HepG2 (cell line): Measurements from ENCODE around the gene PAQR7. TPM values are rescaled to one million over a fixed set of nuclear protein-coding genes. Genes with fewer than 3 reads are reported as not detected.

ENCODE experiments used
- ATAC-seq: fragments of 200-7000 bp; cut with Tn5 transposase; 3 replicates; pipeline ENCODE4 v1.9.1; 2020; ENCODE audit warnings: mild to moderate bottlenecking, moderate library complexity
- BruUV-seq: library from RNA; stranded (reverse); fragments of 400-500 nt; replicated peaks from 2 replicates; lab custom pipeline; 2021; lab: Mats Ljungman, UMichigan
- CTCF ChIA-PET: fragments of 300-600 bp; formaldehyde crosslinking; extraction: SDS; loops from one replicate; lab custom pipeline; 2021; ENCODE audit warnings: low total read pairs, inconsistent platforms, low intra/inter-chr PET ratio; lab: Yijun Ruan, JAX
- POLR2A ChIA-PET: fragments of 350-600 bp; sonication (Branson Sonifier 250); formaldehyde crosslinking; loops from one replicate; lab custom pipeline; 2020; ENCODE audit warnings: antibody characterized with exemption, inconsistent platforms; lab: Yijun Ruan, JAX
- DNase-seq: peaks from one replicate; pipeline ENCODE4 v3.0.0-alpha.2; 2015; ENCODE audit warnings: low spot score
- FAIRE-seq: peaks from 3 replicates; lab custom pipeline; 2011; peaks lifted over from hg19 to GRCh38; lab: Jason Lieb, UNC
- H2AFZ ChIP-seq: one replicate; pipeline ENCODE4 v1.6.1; 2011; ENCODE audit warnings: low read length, inconsistent platforms
- H3K27ac ChIP-seq: fragments of 300-600 bp; 3 replicates; pipeline ENCODE4 v1.8.0; 2011; ENCODE audit warnings: mixed run types, mild to moderate bottlenecking, mixed read lengths, low read length, inconsistent platforms; ENCODE audit not compliant: insufficient read depth; ENCODE audit errors: extremely low read length
- H3K27me3 ChIP-seq, 2 experiments: fragments of 200-600 bp in 1 of 2; 2 replicates in 1 of 2; 3 replicates in 1 of 2; pipeline versions ENCODE4 v1.6.0 to v1.8.0; 2011; ENCODE audit warnings: low read length in 2 of 2, mild to moderate bottlenecking in 2 of 2, moderate library complexity in 2 of 2, inconsistent platforms in 1 of 2; ENCODE audit not compliant: insufficient read depth in 2 of 2, control insufficient read depth in 1 of 2
- H3K36me3 ChIP-seq, 2 experiments: fragments of 200-600 bp in 1 of 2; replicated peaks in 1 of 2; 2 replicates in 1 of 2; 3 replicates in 1 of 2; pipeline versions ENCODE4 v1.5.1 to v1.8.0; 2011; ENCODE audit warnings: low read length in 2 of 2, inconsistent platforms in 1 of 2; ENCODE audit not compliant: insufficient read depth in 2 of 2, control insufficient read depth in 1 of 2
- H3K4me1 ChIP-seq: 2 replicates; pipeline ENCODE4 v1.5.1; 2012; ENCODE audit warnings: low read length, inconsistent platforms; ENCODE audit not compliant: insufficient read depth
- H3K4me2 ChIP-seq: 2 replicates; pipeline ENCODE4 v1.6.0; 2011; ENCODE audit warnings: low read depth, low read length, inconsistent platforms
- H3K4me3 ChIP-seq, 3 experiments: fragments of 200-600 bp in 1 of 3; sonication (generic), shearing (Covaris generic) in 1 of 3; replicated peaks in 1 of 3; 2 replicates each; pipeline ENCODE4 v1.5.1; 2011 to 2016; ENCODE audit warnings: low read length in 3 of 3, inconsistent platforms in 2 of 3, low read depth in 2 of 3, mild to moderate bottlenecking in 2 of 3, control low read depth in 1 of 3, mixed read lengths in 1 of 3; ENCODE audit not compliant: insufficient read depth in 1 of 3
- H3K79me2 ChIP-seq: one replicate; pipeline ENCODE4 v1.6.1; 2011; ENCODE audit warnings: low read length, inconsistent platforms; ENCODE audit not compliant: insufficient read depth
- H3K9ac ChIP-seq: 2 replicates; pipeline ENCODE4 v1.6.0; 2011; ENCODE audit warnings: mild to moderate bottlenecking, low read depth, low read length, inconsistent platforms; ENCODE audit not compliant: insufficient read depth
- H3K9me3 ChIP-seq: 2 replicates; pipeline ENCODE4 v1.5.1; 2012; ENCODE audit warnings: mild to moderate bottlenecking, low read length
- H4K20me1 ChIP-seq: 2 replicates; pipeline ENCODE4 v1.6.0; 2011; ENCODE audit warnings: inconsistent platforms, mild to moderate bottlenecking, low read length, moderate library complexity; ENCODE audit not compliant: insufficient read depth
- CCAR2 ChIP-seq: fragments of 200-400 bp; formaldehyde crosslinking; optimal IDR thresholded peaks from 2 replicates; pipeline ENCODE3; 2018; ENCODE audit warnings: low read depth, mild to moderate bottlenecking, low read length, moderate library complexity
- KAT8 ChIP-seq: IDR thresholded peaks from 2 replicates; pipeline ENCODE4 v1.6.1; 2016; ENCODE audit warnings: missing genetic modification reagents, missing compliant biosample characterization
- KDM5B ChIP-seq: sonication (generic); formaldehyde crosslinking; IDR thresholded peaks from 2 replicates; pipeline ENCODE4 v1.4.0; 2020; ENCODE audit warnings: missing genetic modification reagents, mild to moderate bottlenecking, borderline replicate concordance
- MEF2D ChIP-seq: sonication (generic); formaldehyde crosslinking; IDR thresholded peaks from 2 replicates; pipeline ENCODE4 v1.5.1; 2020; ENCODE audit warnings: mild to moderate bottlenecking, missing genetic modification reagents
- MIER3 ChIP-seq: IDR thresholded peaks from 2 replicates; pipeline ENCODE4 v1.6.1; 2016; ENCODE audit warnings: missing compliant biosample characterization, borderline replicate concordance
- SMARCE1 ChIP-seq: fragments of 450-650 bp; IDR thresholded peaks from 2 replicates; pipeline ENCODE4 v1.6.1; 2017; ENCODE audit warnings: borderline replicate concordance
- ZMYM3 ChIP-seq: sonication (generic); formaldehyde crosslinking; IDR thresholded peaks from 2 replicates; pipeline ENCODE4 v1.5.1; 2020; ENCODE audit warnings: mild to moderate bottlenecking, missing genetic modification reagents
- ZNF644 ChIP-seq: IDR thresholded peaks from 2 replicates; pipeline ENCODE4 v1.6.1; 2016; ENCODE audit warnings: low read depth
- ZNF768 ChIP-seq: sonication (generic); formaldehyde crosslinking; IDR thresholded peaks from 2 replicates; pipeline ENCODE4 v1.4.0; 2020; ENCODE audit warnings: missing genetic modification reagents
- ZNF773 ChIP-seq: sonication (generic); formaldehyde crosslinking; IDR thresholded peaks from 2 replicates; pipeline ENCODE4 v1.4.0; 2020; ENCODE audit warnings: missing genetic modification reagents, borderline replicate concordance
- WGBS: methylation state at CpG from one replicate; pipeline ENCODE4 v1.1.6; 2017; ENCODE audit warnings: low lambda C conversion rate; 5-methylcytosine and 5-hydroxymethylcytosine counted together
- in situ Hi-C: cut with HindIII; loops from 2 replicates; pipeline ENCODE4 v1.10.0; 2017; ENCODE audit warnings: low pct_unique_long_range_greater_than_20kb; ENCODE audit not compliant: extremely low pct_ligation_motif_present
- intact Hi-C: fragments of 100-400 bp; cut with micrococcal nuclease; formaldehyde crosslinking; loops from one replicate; pipeline ENCODE4 v1.10.0; 2022; ENCODE audit not compliant: unreplicated experiment
- polyA plus RNA-seq, 8 experiments: library from polyadenylated mRNA; depleted of rRNA in 3 of 8; stranded (reverse) in 7 of 8; unstranded in 1 of 8; fragments of >200 nt; fragmentation: Illumina TruSeq in 4 of 8; extraction: Trizol in 4 of 8; gene quantifications; 2 replicates each; pipeline versions ENCODE4 v1.2.1 to v1.2.3, GENCODE V29; 2011 to 2016; ENCODE audit warnings: low read depth in 4 of 8, missing spikeins in 1 of 8, mixed read lengths in 1 of 8; ENCODE audit not compliant: insufficient read depth in 1 of 8
- total RNA-seq, 5 experiments: library from RNA; depleted of rRNA; stranded (reverse); fragments of >200 nt; fragmentation: Illumina TruSeq; extraction: Trizol; gene quantifications; 2 replicates each; pipeline ENCODE4 v1.2.3, GENCODE V29; 2016; ENCODE audit warnings: low read depth in 1 of 5
- TF ChIP-seq, protein P1 (sequence below): sonication (generic); formaldehyde crosslinking; IDR thresholded peaks from 2 replicates; pipeline ENCODE4 v1.5.0; 2020; ENCODE audit warnings: mild to moderate bottlenecking, missing genetic modification reagents, borderline replicate concordance

PAQR7 gene
- total and polyA plus RNA-seq, 2 of the 13 experiments (the other 11 are each of a cell fraction or from before 2014, with no cell fraction given): 13.2 to 16.6 TPM

DNA sequence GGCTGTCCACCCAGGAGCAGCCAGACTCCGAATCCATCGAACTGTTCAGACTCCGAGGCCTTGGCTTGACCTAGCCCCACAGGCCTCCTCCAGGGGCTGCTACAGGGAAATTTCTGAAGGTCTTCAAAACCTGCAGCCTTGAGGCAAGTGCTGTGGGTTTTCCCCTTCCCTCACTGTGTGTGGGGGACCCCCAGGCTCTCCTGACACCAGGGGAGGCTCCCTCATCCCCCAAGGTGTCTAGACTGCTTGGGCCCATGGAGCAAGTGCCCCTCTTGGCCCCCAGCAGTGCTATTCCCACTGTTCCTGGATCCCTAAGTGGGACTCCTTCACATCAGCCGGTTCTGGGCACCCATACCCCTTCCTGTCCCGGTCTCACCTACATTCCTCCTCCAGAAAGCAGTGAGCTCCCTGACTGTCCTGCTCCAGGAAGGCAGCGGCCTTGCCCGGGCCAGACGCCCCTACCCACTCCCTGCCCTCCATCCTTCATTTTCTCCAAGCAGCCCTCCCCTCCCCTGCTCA, 814 bp downstream of the PAQR7 start (continued):
- TF ChIP-seq, protein P1, sequence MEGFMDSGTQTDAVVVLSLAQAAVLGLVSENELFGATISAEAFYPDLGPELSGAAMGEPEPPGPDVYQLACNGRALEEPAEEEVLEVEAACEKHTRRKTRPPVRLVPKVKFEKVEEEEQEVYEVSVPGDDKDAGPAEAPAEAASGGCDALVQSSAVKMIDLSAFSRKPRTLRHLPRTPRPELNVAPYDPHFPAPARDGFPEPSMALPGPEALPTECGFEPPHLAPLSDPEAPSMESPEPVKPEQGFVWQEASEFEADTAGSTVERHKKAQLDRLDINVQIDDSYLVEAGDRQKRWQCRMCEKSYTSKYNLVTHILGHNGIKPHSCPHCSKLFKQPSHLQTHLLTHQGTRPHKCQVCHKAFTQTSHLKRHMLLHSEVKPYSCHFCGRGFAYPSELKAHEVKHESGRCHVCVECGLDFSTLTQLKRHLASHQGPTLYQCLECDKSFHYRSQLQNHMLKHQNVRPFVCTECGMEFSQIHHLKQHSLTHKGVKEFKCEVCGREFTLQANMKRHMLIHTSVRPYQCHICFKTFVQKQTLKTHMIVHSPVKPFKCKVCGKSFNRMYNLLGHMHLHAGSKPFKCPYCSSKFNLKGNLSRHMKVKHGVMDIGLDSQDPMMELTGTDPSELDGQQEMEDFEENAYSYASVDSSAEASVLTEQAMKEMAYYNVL (CRISPR knock-in tag): 0 out of 2 replicates have a peak, but pooled peaks have one; percentile 23
- no peak for TF ChIP-seq ZNF773 (CRISPR knock-in tag)
- no peak for TF ChIP-seq MEF2D (CRISPR knock-in tag)

DNA sequence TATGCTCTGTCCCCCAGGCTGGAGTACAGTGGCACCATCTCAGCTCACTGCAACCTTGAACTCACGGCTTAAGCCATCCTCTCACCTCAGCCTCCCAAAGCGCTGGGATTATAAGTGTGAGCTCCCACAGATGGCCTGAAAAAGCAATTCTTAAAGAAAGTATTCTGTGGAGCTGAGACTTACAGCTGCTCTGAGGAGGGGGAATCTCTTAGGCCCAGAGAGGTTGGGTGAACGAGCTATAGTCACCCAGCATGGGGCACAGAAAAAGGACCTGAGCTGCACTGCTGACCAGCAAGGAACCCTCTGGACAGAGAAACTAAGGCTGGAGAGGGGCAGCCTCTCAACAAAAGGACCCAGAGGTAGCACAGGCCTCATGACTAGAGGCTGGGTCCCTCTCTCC, 1.3 kb downstream of the PAQR7 start:
- peak overlapping the region; percentile 69 to 95 (median 70) for H3K4me3 ChIP-seq
- intact Hi-C loops: loop anchor here (2.0 kb wide), 1 partner anchor 17 kb away; no protein-coding TSS in a partner anchor
- H3K27me3 ChIP-seq: no peaks in the 10 kb centered on the region; a peak in 1 of 5 replicates
- peak overlapping the region; percentile 79 for H3K4me2 ChIP-seq
- no peak for TF ChIP-seq KAT8
- no peak for TF ChIP-seq SMARCE1
- TF ChIP-seq CCAR2: no peak
- TF ChIP-seq KDM5B: no peak
- TF ChIP-seq MIER3 (CRISPR knock-in tag): no peak
- TF ChIP-seq ZMYM3 (CRISPR knock-in tag): peak; percentile 63
- TF ChIP-seq ZNF644 (CRISPR knock-in tag): no peak
- TF ChIP-seq ZNF768 (CRISPR knock-in tag): peak; percentile 94
- DNase-seq (no peak), ATAC-seq (no peak), FAIRE-seq (no peak)
- H3K79me2 ChIP-seq: peaks cover 22% of the 10 kb centered on the region
- CTCF ChIA-PET: no interaction called here
- H3K9ac ChIP-seq: peak overlapping the region; percentile 67
- H3K36me3 ChIP-seq: no peaks in the 10 kb centered on the region
- H4K20me1 ChIP-seq: no peaks in the 10 kb centered on the region
- H3K4me1 ChIP-seq: peaks cover 71% of the 10 kb centered on the region
- no TSS peak for BruUV-seq
- WGBS: 76% methylated on average over 3 of the region's 3 CpGs
- H3K27ac ChIP-seq: peak overlapping the region; percentile 79
- in situ Hi-C loops: no loop called here
- POLR2A ChIA-PET: interaction anchor here (2.1 to 2.7 kb wide), 2 partner anchors 12 to 123 kb away, joined by 15 to 32 read pairs; partner anchors contain the start of gene PAFAH2
- H2AFZ ChIP-seq: no peak overlapping the region
- no peaks in the 10 kb centered on the region for H3K9me3 ChIP-seq
